B cell (primary cell): ENCODE measurements around the gene CDH1. TPM values are rescaled to one million over a fixed set of nuclear protein-coding genes. Genes with fewer than 3 reads are reported as not detected.

Experiments
- ATAC-seq: fragments of 200-7000 bp; cut with Tn5 transposase; one replicate; pipeline ENCODE4 v1.10.0; 2021; ENCODE audit warnings: low read depth, mild to moderate bottlenecking, moderate number of reproducible peaks, moderate library complexity
- CTCF ChIA-PET: fragments of 350-600 bp; sonication (Branson Sonifier 250); formaldehyde crosslinking; loops from one replicate; lab custom pipeline; 2021; ENCODE audit warnings: antibody characterized with exemption, inconsistent platforms; lab: Charles Lee
- POLR2A ChIA-PET: fragments of 350-600 bp; sonication (Branson Sonifier 250); formaldehyde crosslinking; loops from one replicate; lab custom pipeline; 2021; ENCODE audit warnings: antibody characterized with exemption; lab: Charles Lee
- DNase-seq: peaks from one replicate; pipeline ENCODE4 v3.0.0; 2013
- H2AFZ ChIP-seq: 2 replicates; pipeline ENCODE4 v1.6.1; 2012; ENCODE audit warnings: mild to moderate bottlenecking, low read depth, low read length; ENCODE audit not compliant: insufficient read depth, poor library complexity, severe bottlenecking
- H3K27ac ChIP-seq, 2 donors: 1 replicate in 1 of 2; 2 replicates in 1 of 2; pipeline ENCODE4 v1.5.1; 2012 to 2013; ENCODE audit warnings: low read length in 2 of 2, mild to moderate bottlenecking in 2 of 2, moderate library complexity in 1 of 2
- H3K27me3 ChIP-seq, 4 experiments: fragments of 200-600 bp in 1 of 4; sonication (generic) in 1 of 4; replicated peaks in 1 of 4; 1 replicate in 2 of 4; 2 replicates in 2 of 4; pipeline versions ENCODE4 v1.6.1 to v1.7.0; 2013 to 2016; ENCODE audit warnings: low read length in 3 of 4, mild to moderate bottlenecking in 2 of 4, mixed read lengths in 1 of 4, moderate library complexity in 1 of 4; ENCODE audit not compliant: insufficient read depth in 4 of 4, control insufficient read depth in 3 of 4; ENCODE audit errors: control extremely low read depth in 1 of 4
- H3K36me3 ChIP-seq, 2 experiments: replicated peaks in 1 of 2; 1 replicate in 1 of 2; 2 replicates in 1 of 2; pipeline versions ENCODE4 v1.6.1 to v1.7.1; 2013; ENCODE audit warnings: low read length in 1 of 2; ENCODE audit not compliant: insufficient read depth in 2 of 2, control insufficient read depth in 1 of 2; ENCODE audit errors: control extremely low read depth in 1 of 2, extremely low read depth in 1 of 2
- H3K4me1 ChIP-seq, 2 donors: fragments of 200-600 bp in 1 of 2; sonication (generic) in 1 of 2; 1 replicate in 1 of 2; 2 replicates in 1 of 2; pipeline versions ENCODE4 v1.5.1 to v1.6.1; 2013 to 2017; ENCODE audit warnings: low read length in 2 of 2; ENCODE audit not compliant: control insufficient read depth in 2 of 2, insufficient read depth in 2 of 2
- H3K4me2 ChIP-seq: replicated peaks from 2 replicates; pipeline ENCODE3; 2012; ENCODE audit warnings: mild to moderate bottlenecking, low read depth, low read length; ENCODE audit not compliant: poor library complexity, severe bottlenecking
- H3K4me3 ChIP-seq, 5 experiments: fragments of 200-600 bp in 1 of 5; sonication (generic) in 1 of 5; 1 replicate in 3 of 5; 2 replicates in 2 of 5; pipeline versions ENCODE4 v1.5.1 to v1.7.0; 2011 to 2016; ENCODE audit warnings: low read length in 4 of 5, mild to moderate bottlenecking in 4 of 5, low read depth in 2 of 5, control low read depth in 1 of 5, moderate library complexity in 1 of 5; ENCODE audit not compliant: insufficient read depth in 1 of 5; ENCODE audit errors: control extremely low read depth in 1 of 5, extremely low read depth in 1 of 5
- H3K79me2 ChIP-seq: fragments of 200-600 bp; sonication (generic); one replicate; pipeline ENCODE4 v1.6.0; 2016; ENCODE audit warnings: low read length; ENCODE audit not compliant: control insufficient read depth, insufficient read depth
- H3K9ac ChIP-seq: fragments of 200-600 bp; sonication (generic); 2 replicates; pipeline ENCODE4 v1.6.1; 2017; ENCODE audit warnings: mild to moderate bottlenecking, low read length, moderate library complexity
- H3K9me3 ChIP-seq, 3 donors: one replicate each; pipeline versions ENCODE4 v1.6.1 to v1.7.1; 2013; ENCODE audit warnings: low read length in 2 of 3; ENCODE audit not compliant: control insufficient read depth in 2 of 3, insufficient read depth in 1 of 3; ENCODE audit errors: control extremely low read depth in 1 of 3
- H4K20me1 ChIP-seq: 2 replicates; pipeline ENCODE4 v1.6.0; 2012; ENCODE audit warnings: mild to moderate bottlenecking, low read length; ENCODE audit not compliant: insufficient read depth, control insufficient read depth, poor library complexity, severe bottlenecking
- H3K27ac Mint-ChIP-seq: one replicate; pipeline ENCODE4 v1.8.0; 2021; ENCODE audit warnings: mixed read lengths
- H3K27me3 Mint-ChIP-seq: one replicate; pipeline ENCODE4 v1.8.0; 2021; ENCODE audit warnings: mixed read lengths
- H3K4me1 Mint-ChIP-seq: one replicate; pipeline ENCODE4 v1.8.0; 2021; ENCODE audit warnings: mixed read lengths
- H3K4me3 Mint-ChIP-seq: one replicate; pipeline ENCODE4 v1.8.0; 2021; ENCODE audit warnings: mixed read lengths
- H3K9me3 Mint-ChIP-seq: one replicate; pipeline ENCODE4 v1.8.0; 2022; ENCODE audit warnings: mixed read lengths; ENCODE audit not compliant: insufficient read depth
- EZH2 ChIP-seq: IDR thresholded peaks from 2 replicates; pipeline ENCODE4 v1.6.1; 2012; ENCODE audit warnings: borderline replicate concordance, low read depth, mild to moderate bottlenecking, moderate library complexity, low read length; ENCODE audit not compliant: insufficient read depth, poor library complexity, severe bottlenecking
- WGBS: methylation state at CpG from one replicate; pipeline ENCODE4 v1.1.5; 2013; ENCODE audit warnings: missing lambda C conversion rate; ENCODE audit not compliant: insufficient coverage; 5-methylcytosine and 5-hydroxymethylcytosine counted together
- intact Hi-C: fragments of 100-400 bp; cut with micrococcal nuclease; formaldehyde crosslinking; loops from one replicate; pipeline ENCODE4 v1.10.0; 2022
- polyA plus RNA-seq: library from polyadenylated mRNA; depleted of rRNA; stranded (reverse); fragments of >200 nt; gene quantifications from 2 replicates; pipeline ENCODE4 v1.2.3, GENCODE V29; 2012
- total RNA-seq, 2 donors: library from RNA; stranded (reverse); fragments of 120-200 nt in 1 of 2; gene quantifications; 1 replicate in 1 of 2; 2 replicates in 1 of 2; pipeline versions ENCODE4 v1.2.3 to v1.2.4, GENCODE V29; 2013 to 2022
- TF ChIP-seq, protein P1 (sequence below): fragments of 200-600 bp; IDR thresholded peaks from one replicate; pipeline ENCODE4 v1.8.0; 2022; ENCODE audit warnings: antibody characterized with exemption, mild to moderate bottlenecking

Gene CDH1
- total and polyA plus RNA-seq, 2 donors (not counting 1 experiment from before 2014, with no cell fraction given), result 2.0 TPM; not detected in 1

DNA sequence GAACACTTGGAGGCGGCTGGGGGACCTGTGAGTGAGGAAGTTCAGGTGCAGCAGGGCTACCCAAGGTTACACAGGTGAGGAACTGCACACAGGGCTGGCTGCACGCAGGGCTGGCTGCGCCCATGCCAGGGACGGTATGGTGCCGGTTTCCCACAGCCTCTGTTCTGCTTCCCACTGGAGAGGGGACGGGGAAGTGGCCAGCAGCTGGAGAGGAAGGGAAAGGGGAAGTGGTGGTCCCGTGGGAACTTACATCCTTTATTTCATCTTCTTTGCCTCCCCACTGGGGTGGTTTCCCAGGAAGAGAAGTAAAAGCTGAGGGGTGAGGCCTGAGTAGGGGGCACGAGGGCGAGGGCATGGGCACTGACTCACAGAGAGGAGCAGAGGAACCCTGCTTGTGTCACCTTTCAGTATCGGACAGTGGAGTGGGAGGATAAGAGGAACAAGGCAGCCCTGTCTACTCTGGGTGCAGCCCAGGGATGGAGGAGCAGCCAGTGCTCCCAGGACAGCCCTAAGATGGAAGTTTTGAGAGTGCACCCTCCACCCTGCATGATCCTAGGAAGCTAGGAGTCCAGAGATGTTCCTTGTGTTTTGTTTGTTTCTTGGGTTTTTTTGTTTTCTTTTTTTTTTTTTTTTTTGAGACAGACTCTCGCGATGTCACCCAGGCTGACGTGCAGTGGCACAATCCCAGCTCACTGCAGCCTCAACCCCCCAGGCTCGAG, 25.5 kb upstream of the CDH1 start:
- no peaks in the 10 kb centered on the region for H3K79me2 ChIP-seq
- no peak overlapping the region for H3K4me3 ChIP-seq
- no peak overlapping the region for H2AFZ ChIP-seq
- no peaks in the 10 kb centered on the region for H3K36me3 ChIP-seq
- no peaks in the 10 kb centered on the region for H3K9me3 ChIP-seq
- H3K27me3 ChIP-seq, result peaks cover 0 to 4% (median 0%) of the 10 kb centered on the region in 4 experiments
- 4% methylated on average over 3 of the region's 14 CpGs for WGBS
- DNase-seq (peak; percentile 23), ATAC-seq (peak; percentile 57)
- TF ChIP-seq EZH2, result no peak
- TF ChIP-seq, protein P1, sequence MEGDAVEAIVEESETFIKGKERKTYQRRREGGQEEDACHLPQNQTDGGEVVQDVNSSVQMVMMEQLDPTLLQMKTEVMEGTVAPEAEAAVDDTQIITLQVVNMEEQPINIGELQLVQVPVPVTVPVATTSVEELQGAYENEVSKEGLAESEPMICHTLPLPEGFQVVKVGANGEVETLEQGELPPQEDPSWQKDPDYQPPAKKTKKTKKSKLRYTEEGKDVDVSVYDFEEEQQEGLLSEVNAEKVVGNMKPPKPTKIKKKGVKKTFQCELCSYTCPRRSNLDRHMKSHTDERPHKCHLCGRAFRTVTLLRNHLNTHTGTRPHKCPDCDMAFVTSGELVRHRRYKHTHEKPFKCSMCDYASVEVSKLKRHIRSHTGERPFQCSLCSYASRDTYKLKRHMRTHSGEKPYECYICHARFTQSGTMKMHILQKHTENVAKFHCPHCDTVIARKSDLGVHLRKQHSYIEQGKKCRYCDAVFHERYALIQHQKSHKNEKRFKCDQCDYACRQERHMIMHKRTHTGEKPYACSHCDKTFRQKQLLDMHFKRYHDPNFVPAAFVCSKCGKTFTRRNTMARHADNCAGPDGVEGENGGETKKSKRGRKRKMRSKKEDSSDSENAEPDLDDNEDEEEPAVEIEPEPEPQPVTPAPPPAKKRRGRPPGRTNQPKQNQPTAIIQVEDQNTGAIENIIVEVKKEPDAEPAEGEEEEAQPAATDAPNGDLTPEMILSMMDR, result no peak
- intact Hi-C loops, result no loop called here
- H3K27me3 Mint-ChIP-seq, result peaks cover 13% of the 10 kb centered on the region
- peak overlapping the region; percentile 21 for H3K4me3 Mint-ChIP-seq
- CTCF ChIA-PET, result interaction anchor here (0.7 to 1.5 kb wide), 3 partner anchors 45 to 121 kb away, joined by 3 to 4 read pairs (median 3); no protein-coding TSS in a partner anchor
- peaks cover 6 to 9% of the 10 kb centered on the region in 2 donors for H3K4me1 ChIP-seq
- H3K9me3 Mint-ChIP-seq, result no peaks in the 10 kb centered on the region
- H3K27ac Mint-ChIP-seq, result peak overlapping the region; percentile 37
- POLR2A ChIA-PET, result interaction anchor here (0.8 kb wide), 1 partner anchor 45 kb away, joined by 5 read pairs; no protein-coding TSS in a partner anchor
- H4K20me1 ChIP-seq, result no peaks in the 10 kb centered on the region
- H3K27ac ChIP-seq, result no peak overlapping the region
- peak overlapping the region; percentile 34 for H3K4me2 ChIP-seq
- no peak overlapping the region for H3K9ac ChIP-seq
- peaks cover 10% of the 10 kb centered on the region for H3K4me1 Mint-ChIP-seq

DNA sequence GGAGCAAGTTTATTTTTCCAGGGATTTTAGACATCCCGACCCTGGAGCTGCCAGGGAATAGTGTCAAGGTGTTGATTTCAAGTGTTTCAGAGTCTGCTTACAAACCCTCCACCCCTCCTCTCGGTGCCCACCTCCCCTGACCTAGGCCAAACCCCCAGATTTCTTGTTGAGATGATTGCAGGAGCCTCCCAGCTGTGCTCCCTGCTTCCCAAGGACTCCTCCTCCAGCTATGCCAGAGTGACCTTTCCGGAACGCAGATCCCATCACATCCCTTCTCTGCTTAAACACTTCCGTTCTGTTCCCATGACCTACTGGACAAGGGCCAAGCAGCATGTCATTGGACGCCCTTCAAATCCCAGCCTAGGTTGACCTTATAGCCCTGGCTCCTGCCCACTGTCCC, 23.7 kb upstream of the CDH1 start:
- no peak for TF ChIP-seq EZH2
- TF ChIP-seq, protein P1, result no peak
- H3K27me3 Mint-ChIP-seq, result peaks cover 8% of the 10 kb centered on the region
- ChIA-PET CTCF (no interaction called here), POLR2A (no interaction called here)
- Histone ChIP-seq H3K4me3 (no peak overlapping the region), H3K27me3 (peaks cover 0 to 4% (median 0%) of the 10 kb centered on the region in 4 experiments), H2AFZ (no peak overlapping the region), H3K79me2 (no peaks in the 10 kb centered on the region), H3K36me3 (no peaks in the 10 kb centered on the region), H3K4me2 (no peak overlapping the region), H3K9me3 (peaks cover 0 to 3% (median 0%) of the 10 kb centered on the region in 3 donors), H3K9ac (no peak overlapping the region), H3K4me1 (peaks cover 6 to 9% of the 10 kb centered on the region in 2 donors), H4K20me1 (no peaks in the 10 kb centered on the region), H3K27ac (no peak overlapping the region)
- intact Hi-C loops, result no loop called here
- H3K4me3 Mint-ChIP-seq, result no peak overlapping the region
- peaks cover 10% of the 10 kb centered on the region for H3K4me1 Mint-ChIP-seq
- DNase-seq, result no peak
- WGBS, result 82% methylated on average over 5 of the region's 6 CpGs
- no peak for ATAC-seq
- peaks cover 2% of the 10 kb centered on the region for H3K9me3 Mint-ChIP-seq
- no peak overlapping the region for H3K27ac Mint-ChIP-seq
